ENCODE data around the gene HFM1.

Gene HFM1

DNA sequence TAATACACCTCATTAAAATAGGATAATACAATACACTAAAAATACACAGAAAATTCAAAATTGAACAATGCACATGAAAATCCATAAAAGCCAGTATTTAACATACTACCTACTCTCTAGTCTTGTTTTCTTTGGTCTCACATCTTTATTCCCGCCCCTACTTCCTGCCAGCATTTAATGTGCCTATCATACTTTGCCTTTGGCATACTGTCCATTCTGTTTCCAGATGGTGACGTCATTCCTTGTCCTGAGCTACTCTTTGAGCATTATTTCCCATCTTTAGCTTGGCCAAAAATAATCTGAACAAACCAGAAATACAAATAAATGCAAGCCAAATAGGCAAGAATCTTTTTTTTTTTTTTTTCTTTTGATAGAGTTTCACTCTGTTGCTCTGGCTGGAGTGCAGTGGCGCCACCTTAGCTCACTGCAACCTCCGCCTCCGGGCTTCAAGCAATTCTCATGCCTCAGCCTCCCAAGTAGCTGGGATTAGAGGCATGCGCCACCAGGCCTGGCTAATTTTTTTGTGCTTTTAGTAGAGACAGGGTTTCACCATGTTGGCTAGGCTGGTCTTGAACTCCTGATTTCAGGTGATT lies 4.4 kb downstream of the HFM1 start:
- H3K9me3 Mint-ChIP-seq = no peaks in the 10 kb centered on the region
- H3K4me3 Mint-ChIP-seq = no peak overlapping the region
- TF ChIP-seq, protein P1, sequence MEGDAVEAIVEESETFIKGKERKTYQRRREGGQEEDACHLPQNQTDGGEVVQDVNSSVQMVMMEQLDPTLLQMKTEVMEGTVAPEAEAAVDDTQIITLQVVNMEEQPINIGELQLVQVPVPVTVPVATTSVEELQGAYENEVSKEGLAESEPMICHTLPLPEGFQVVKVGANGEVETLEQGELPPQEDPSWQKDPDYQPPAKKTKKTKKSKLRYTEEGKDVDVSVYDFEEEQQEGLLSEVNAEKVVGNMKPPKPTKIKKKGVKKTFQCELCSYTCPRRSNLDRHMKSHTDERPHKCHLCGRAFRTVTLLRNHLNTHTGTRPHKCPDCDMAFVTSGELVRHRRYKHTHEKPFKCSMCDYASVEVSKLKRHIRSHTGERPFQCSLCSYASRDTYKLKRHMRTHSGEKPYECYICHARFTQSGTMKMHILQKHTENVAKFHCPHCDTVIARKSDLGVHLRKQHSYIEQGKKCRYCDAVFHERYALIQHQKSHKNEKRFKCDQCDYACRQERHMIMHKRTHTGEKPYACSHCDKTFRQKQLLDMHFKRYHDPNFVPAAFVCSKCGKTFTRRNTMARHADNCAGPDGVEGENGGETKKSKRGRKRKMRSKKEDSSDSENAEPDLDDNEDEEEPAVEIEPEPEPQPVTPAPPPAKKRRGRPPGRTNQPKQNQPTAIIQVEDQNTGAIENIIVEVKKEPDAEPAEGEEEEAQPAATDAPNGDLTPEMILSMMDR (IDR thresholded peaks at IDR 0.05) = no peak
- peaks cover 47% of the 10 kb centered on the region for H3K4me1 Mint-ChIP-seq
- H3K36me3 Mint-ChIP-seq (ENCODE audit: low read depth) = peaks cover 4% of the 10 kb centered on the region
- no peak overlapping the region for H3K27ac Mint-ChIP-seq
- no peak for DNase-seq
- H3K27me3 Mint-ChIP-seq (ENCODE audit: low read depth, poor library complexity) = no peaks in the 10 kb centered on the region

DNA sequence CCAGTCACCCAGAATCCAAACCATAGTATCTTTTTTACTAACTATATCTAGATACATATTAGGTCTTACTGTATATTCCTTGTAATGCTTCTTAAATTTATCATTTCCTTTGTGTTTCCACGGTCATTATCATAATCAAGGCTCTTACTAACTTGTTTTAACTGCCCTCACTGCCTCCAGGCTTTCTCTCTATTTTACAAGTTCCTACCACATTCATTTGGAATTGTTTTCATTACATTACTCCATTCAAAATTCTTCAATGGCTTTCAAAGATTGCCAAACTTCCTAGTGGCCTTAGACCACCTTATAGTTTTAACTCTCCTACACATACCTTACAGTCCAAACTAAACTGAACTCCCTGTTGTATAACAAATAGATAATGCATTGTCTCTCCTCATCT lies 6.3 kb downstream of the HFM1 start:
- peaks cover 8% of the 10 kb centered on the region for H3K36me3 Mint-ChIP-seq (ENCODE audit: low read depth)
- no peaks in the 10 kb centered on the region for H3K27me3 Mint-ChIP-seq (ENCODE audit: low read depth, poor library complexity)
- peaks cover 4% of the 10 kb centered on the region for H3K9me3 Mint-ChIP-seq
- no peak overlapping the region for H3K27ac Mint-ChIP-seq
- H3K4me1 Mint-ChIP-seq = peaks cover 36% of the 10 kb centered on the region
- TF ChIP-seq, protein P1 (IDR thresholded peaks at IDR 0.05) = no peak
- no peak for DNase-seq
- no peak overlapping the region for H3K4me3 Mint-ChIP-seq

DNA sequence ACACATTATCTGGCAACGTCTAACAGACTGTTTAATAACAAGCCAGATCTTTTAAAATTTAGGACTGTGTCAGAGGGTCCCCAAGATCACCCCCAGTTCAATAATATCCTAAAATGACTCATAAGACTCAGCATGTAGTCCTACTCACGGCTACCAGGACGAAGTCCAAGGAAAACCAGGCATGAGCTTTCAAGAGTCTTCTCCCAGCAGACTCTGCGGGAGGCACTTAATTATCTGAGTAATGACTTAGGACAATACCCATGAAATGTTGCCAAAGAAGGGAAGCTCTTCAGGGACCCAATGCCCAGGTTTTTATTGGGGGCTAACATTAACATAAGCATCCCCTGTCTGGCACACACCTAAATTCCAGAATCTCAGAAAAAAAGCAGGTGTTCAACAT lies 7.0 kb downstream of the HFM1 start:
- Mint-ChIP-seq H3K4me3 (no peak overlapping the region), H3K36me3 (ENCODE audit: low read depth) (peaks cover 15% of the 10 kb centered on the region), H3K9me3 (peaks cover 8% of the 10 kb centered on the region), H3K27ac (peak overlapping the region; percentile 52), H3K4me1 (peaks cover 29% of the 10 kb centered on the region), H3K27me3 (ENCODE audit: low read depth, poor library complexity) (no peaks in the 10 kb centered on the region)
- no peak for DNase-seq
- TF ChIP-seq, protein P1 (IDR thresholded peaks at IDR 0.05) = no peak

DNA sequence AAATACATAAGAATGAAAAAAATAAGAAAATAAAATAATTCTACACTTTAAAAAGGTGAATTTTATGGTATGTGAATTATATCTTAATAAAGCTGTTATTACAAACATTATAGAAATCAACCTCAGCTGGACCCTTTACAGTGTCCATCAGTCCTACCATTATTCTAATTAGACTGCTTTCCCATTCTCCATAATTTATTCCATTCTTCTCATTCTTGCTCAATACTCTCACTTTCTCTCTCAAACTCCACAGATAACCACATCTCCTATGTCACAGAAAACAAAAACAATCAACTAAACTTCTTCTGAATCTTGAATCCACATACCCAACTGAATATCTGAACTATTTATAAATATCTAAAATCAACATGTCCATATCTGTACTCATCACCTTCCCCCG lies 11.6 kb downstream of the HFM1 start:
- Mint-ChIP-seq H3K27me3 (ENCODE audit: low read depth, poor library complexity) (no peaks in the 10 kb centered on the region), H3K36me3 (ENCODE audit: low read depth) (peaks cover 50% of the 10 kb centered on the region), H3K4me1 (peaks cover 11% of the 10 kb centered on the region), H3K4me3 (no peak overlapping the region), H3K9me3 (peaks cover 38% of the 10 kb centered on the region), H3K27ac (no peak overlapping the region)
- no peak for DNase-seq
- TF ChIP-seq, protein P1 (IDR thresholded peaks at IDR 0.05) = no peak

DNA sequence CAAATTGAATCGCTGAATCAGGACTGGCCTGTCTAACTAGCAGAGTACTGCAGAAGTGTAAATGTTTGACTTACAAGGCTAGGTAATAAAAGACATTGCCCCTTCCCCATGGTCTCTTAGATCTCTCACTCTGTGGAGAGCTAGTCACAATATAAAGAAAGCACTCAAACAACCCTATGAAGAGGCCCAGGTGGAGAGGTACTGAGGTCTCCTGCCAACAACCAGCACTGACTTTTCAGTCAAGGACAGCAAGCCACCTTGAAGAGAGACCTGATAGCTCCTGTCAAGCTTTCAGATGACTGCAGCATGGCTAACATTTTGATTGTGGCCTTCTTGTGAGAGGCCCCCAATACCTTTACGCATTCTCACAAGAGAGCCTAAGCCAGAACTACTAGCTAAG lies 18.5 kb downstream of the HFM1 start:
- TF ChIP-seq, protein P1 (IDR thresholded peaks at IDR 0.05) = no peak
- Mint-ChIP-seq H3K4me1 (peaks cover 10% of the 10 kb centered on the region), H3K27me3 (ENCODE audit: low read depth, poor library complexity) (no peaks in the 10 kb centered on the region), H3K27ac (peak overlapping the region; percentile 12), H3K36me3 (ENCODE audit: low read depth) (peaks cover 27% of the 10 kb centered on the region), H3K9me3 (peaks cover 16% of the 10 kb centered on the region), H3K4me3 (no peak overlapping the region)
- no peak for DNase-seq

DNA sequence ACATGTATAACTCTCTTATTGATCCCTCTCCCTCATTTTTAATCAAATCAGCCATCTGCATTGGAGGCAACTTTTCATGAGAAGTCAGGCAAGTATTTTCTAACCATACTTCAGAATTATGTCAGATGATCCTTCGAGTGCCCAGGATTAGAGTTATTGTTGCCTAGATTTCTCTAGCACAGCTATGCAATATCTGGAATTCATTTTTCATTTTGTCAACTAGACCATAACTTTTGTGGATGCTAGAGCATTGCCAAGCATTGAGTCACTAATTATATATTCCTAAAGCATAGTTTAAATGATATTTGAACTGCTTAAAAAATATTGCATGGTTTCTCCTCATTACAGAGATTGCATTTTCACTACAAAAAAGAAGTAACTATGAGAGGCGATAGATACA lies 21.2 kb downstream of the HFM1 start:
- Mint-ChIP-seq H3K27ac (no peak overlapping the region), H3K4me1 (peaks cover 10% of the 10 kb centered on the region), H3K4me3 (no peak overlapping the region), H3K36me3 (ENCODE audit: low read depth) (peaks cover 4% of the 10 kb centered on the region), H3K9me3 (no peaks in the 10 kb centered on the region), H3K27me3 (ENCODE audit: low read depth, poor library complexity) (no peaks in the 10 kb centered on the region)
- no peak for DNase-seq
- TF ChIP-seq, protein P1 (IDR thresholded peaks at IDR 0.05) = no peak

All from nephron progenitor cell (in vitro differentiated cells).